ENCODE results near the gene GCKR.
"Not testable (repeated sequence)": the region's sequence is repeated elsewhere in the genome, so short reads cannot be mapped to it uniquely, and the experiment has no call there.

DNA sequence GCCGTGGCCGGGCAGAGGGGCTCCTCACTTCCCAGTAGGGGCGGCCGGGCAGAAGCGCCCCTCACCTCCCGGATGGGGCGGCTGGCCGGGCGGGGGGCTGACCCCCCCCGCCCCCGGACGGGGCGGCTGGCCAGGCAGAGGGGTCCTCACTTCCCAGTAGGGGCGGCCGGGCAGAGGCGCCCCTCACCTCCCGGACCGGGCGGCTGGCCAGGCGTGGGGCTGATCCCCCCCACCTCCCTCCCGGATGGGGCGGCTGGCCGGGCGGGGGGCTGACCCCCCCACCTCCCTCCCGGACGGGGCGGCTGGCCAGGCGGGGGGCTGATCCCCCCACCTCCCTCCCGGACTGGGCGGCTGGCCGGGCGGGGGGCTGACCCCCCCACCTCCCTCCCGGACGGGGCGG lies 43.0 kb downstream of the GCKR start:
- TF ChIP-seq ISL1 (CRISPR knock-in tag; IDR thresholded peaks at IDR 0.05); ZNF8 (CRISPR knock-in tag; IDR thresholded peaks at IDR 0.05); ZFP3 (CRISPR knock-in tag; IDR thresholded peaks at IDR 0.05); CSRNP3 (CRISPR knock-in tag; IDR thresholded peaks at IDR 0.05); ZNF565 (CRISPR knock-in tag; conservative IDR thresholded peaks at IDR 0.05; ENCODE audit: low read depth); GLIS3 (CRISPR knock-in tag; IDR thresholded peaks at IDR 0.05); PATZ1 (CRISPR knock-in tag; IDR thresholded peaks at IDR 0.05; ENCODE audit: borderline replicate concordance); ZFP30 (CRISPR knock-in tag; IDR thresholded peaks at IDR 0.05); OSR1 (CRISPR knock-in tag; IDR thresholded peaks at IDR 0.05); ARNTL (CRISPR knock-in tag; IDR thresholded peaks at IDR 0.05; ENCODE audit: borderline replicate concordance, low read depth); RARB (CRISPR knock-in tag; IDR thresholded peaks at IDR 0.05): not testable (repeated sequence)
- TF ChIP-seq, protein P1, sequence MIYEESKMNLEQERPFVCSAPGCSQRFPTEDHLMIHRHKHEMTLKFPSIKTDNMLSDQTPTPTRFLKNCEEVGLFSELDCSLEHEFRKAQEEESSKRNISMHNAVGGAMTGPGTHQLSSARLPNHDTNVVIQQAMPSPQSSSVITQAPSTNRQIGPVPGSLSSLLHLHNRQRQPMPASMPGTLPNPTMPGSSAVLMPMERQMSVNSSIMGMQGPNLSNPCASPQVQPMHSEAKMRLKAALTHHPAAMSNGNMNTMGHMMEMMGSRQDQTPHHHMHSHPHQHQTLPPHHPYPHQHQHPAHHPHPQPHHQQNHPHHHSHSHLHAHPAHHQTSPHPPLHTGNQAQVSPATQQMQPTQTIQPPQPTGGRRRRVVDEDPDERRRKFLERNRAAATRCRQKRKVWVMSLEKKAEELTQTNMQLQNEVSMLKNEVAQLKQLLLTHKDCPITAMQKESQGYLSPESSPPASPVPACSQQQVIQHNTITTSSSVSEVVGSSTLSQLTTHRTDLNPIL (CRISPR knock-in tag; IDR thresholded peaks at IDR 0.05; ENCODE audit: low read depth), result not testable (repeated sequence)
- TF ChIP-seq, protein P2, sequence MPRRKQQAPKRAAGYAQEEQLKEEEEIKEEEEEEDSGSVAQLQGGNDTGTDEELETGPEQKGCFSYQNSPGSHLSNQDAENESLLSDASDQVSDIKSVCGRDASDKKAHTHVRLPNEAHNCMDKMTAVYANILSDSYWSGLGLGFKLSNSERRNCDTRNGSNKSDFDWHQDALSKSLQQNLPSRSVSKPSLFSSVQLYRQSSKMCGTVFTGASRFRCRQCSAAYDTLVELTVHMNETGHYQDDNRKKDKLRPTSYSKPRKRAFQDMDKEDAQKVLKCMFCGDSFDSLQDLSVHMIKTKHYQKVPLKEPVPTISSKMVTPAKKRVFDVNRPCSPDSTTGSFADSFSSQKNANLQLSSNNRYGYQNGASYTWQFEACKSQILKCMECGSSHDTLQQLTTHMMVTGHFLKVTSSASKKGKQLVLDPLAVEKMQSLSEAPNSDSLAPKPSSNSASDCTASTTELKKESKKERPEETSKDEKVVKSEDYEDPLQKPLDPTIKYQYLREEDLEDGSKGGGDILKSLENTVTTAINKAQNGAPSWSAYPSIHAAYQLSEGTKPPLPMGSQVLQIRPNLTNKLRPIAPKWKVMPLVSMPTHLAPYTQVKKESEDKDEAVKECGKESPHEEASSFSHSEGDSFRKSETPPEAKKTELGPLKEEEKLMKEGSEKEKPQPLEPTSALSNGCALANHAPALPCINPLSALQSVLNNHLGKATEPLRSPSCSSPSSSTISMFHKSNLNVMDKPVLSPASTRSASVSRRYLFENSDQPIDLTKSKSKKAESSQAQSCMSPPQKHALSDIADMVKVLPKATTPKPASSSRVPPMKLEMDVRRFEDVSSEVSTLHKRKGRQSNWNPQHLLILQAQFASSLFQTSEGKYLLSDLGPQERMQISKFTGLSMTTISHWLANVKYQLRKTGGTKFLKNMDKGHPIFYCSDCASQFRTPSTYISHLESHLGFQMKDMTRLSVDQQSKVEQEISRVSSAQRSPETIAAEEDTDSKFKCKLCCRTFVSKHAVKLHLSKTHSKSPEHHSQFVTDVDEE (CRISPR knock-in tag; IDR thresholded peaks at IDR 0.05), result not testable (repeated sequence)

Measured in SK-N-SH treated with all-trans-retinoic acid at 6 μM for 48 hours (cell line).